ENCODE data around the gene AICDA.

Gene AICDA

GRCh38 chr12:8606890-8607289, 5.8 kb downstream of the AICDA start:
- Histone ChIP-seq H3K4me3 (replicated peaks; ENCODE audit: low read depth, low read length) (no peak overlapping the region), H3K36me3 (ENCODE audit: control insufficient read depth, insufficient read depth, low read length) (peaks cover 18% of the 10 kb centered on the region), H3K27me3 (replicated peaks; ENCODE audit: control insufficient read depth, insufficient read depth, low read length) (no peaks in the 10 kb centered on the region)
- no peak for DNase-seq (ENCODE audit: extremely low read depth, insufficient read length)
- no peak for TF ChIP-seq CTCF (IDR thresholded peaks at IDR 0.05; ENCODE audit: insufficient read depth, low read length, poor library complexity, severe bottlenecking)

GRCh38 chr12:8605057-8605456, 7.6 kb downstream of the AICDA start:
- no peak for TF ChIP-seq CTCF (IDR thresholded peaks at IDR 0.05; ENCODE audit: insufficient read depth, low read length, poor library complexity, severe bottlenecking)
- peaks cover 18% of the 10 kb centered on the region for H3K36me3 ChIP-seq (ENCODE audit: control insufficient read depth, insufficient read depth, low read length)
- H3K27me3 ChIP-seq (replicated peaks; ENCODE audit: control insufficient read depth, insufficient read depth, low read length): no peaks in the 10 kb centered on the region
- no peak overlapping the region for H3K4me3 ChIP-seq (replicated peaks; ENCODE audit: low read depth, low read length)
- DNase-seq (ENCODE audit: extremely low read depth, insufficient read length): no peak

- TF ChIP-seq CTCF (IDR thresholded peaks at IDR 0.05; ENCODE audit: insufficient read depth, low read length, poor library complexity, severe bottlenecking): no peak
- H3K36me3 ChIP-seq (ENCODE audit: control insufficient read depth, insufficient read depth, low read length): peaks cover 18% of the 10 kb centered on the region
- H3K27me3 ChIP-seq (replicated peaks; ENCODE audit: control insufficient read depth, insufficient read depth, low read length): no peaks in the 10 kb centered on the region
- H3K4me3 ChIP-seq (replicated peaks; ENCODE audit: low read depth, low read length): no peak overlapping the region
- no peak for DNase-seq (ENCODE audit: extremely low read depth, insufficient read length)
Observed at GRCh38 chr12:8603856-8604255, 8.8 kb downstream of the AICDA start.

- TF ChIP-seq CTCF (IDR thresholded peaks at IDR 0.05; ENCODE audit: insufficient read depth, low read length, poor library complexity, severe bottlenecking): no peak
- Histone ChIP-seq H3K36me3 (ENCODE audit: control insufficient read depth, insufficient read depth, low read length) (peaks cover 18% of the 10 kb centered on the region), H3K27me3 (replicated peaks; ENCODE audit: control insufficient read depth, insufficient read depth, low read length) (no peaks in the 10 kb centered on the region), H3K4me3 (replicated peaks; ENCODE audit: low read depth, low read length) (no peak overlapping the region)
- DNase-seq (ENCODE audit: extremely low read depth, insufficient read length): no peak
Observed at GRCh38 chr12:8603286-8603685, 9.4 kb downstream of the AICDA start.

GRCh38 chr12:8596561-8596960, 16.1 kb downstream of the AICDA start:
- Histone ChIP-seq H3K4me3 (replicated peaks; ENCODE audit: low read depth, low read length) (no peak overlapping the region), H3K36me3 (ENCODE audit: control insufficient read depth, insufficient read depth, low read length) (no peaks in the 10 kb centered on the region), H3K27me3 (replicated peaks; ENCODE audit: control insufficient read depth, insufficient read depth, low read length) (no peaks in the 10 kb centered on the region)
- no peak for TF ChIP-seq CTCF (IDR thresholded peaks at IDR 0.05; ENCODE audit: insufficient read depth, low read length, poor library complexity, severe bottlenecking)
- DNase-seq (ENCODE audit: extremely low read depth, insufficient read length): no peak

- Histone ChIP-seq H3K27me3 (replicated peaks; ENCODE audit: control insufficient read depth, insufficient read depth, low read length) (no peaks in the 10 kb centered on the region), H3K4me3 (replicated peaks; ENCODE audit: low read depth, low read length) (no peak overlapping the region), H3K36me3 (ENCODE audit: control insufficient read depth, insufficient read depth, low read length) (no peaks in the 10 kb centered on the region)
- TF ChIP-seq CTCF (IDR thresholded peaks at IDR 0.05; ENCODE audit: insufficient read depth, low read length, poor library complexity, severe bottlenecking): no peak
- DNase-seq (ENCODE audit: extremely low read depth, insufficient read length): no peak
Observed at GRCh38 chr12:8594072-8594471, 18.6 kb downstream of the AICDA start.

All from GM06990 (cell line).